GM23248 (cell line): ENCODE results near the gene HOXB5. TPM values are rescaled to one million over a fixed set of nuclear protein-coding genes. Genes with fewer than 3 reads are reported as not detected.

Experiments
- DNase-seq: peaks from one replicate; pipeline ENCODE4 v3.0.0-alpha.2; 2015
- H2AFZ ChIP-seq: fragments of 200-600 bp; sonication (generic); 2 replicates; pipeline ENCODE4 v1.6.1; 2016; ENCODE audit warnings: antibody characterized with exemption
- H3F3A ChIP-seq: fragments of 200-600 bp; sonication (generic); 2 replicates; pipeline ENCODE4 v1.6.1; 2016; ENCODE audit warnings: mild to moderate bottlenecking, antibody characterized with exemption, mixed run types; ENCODE audit not compliant: insufficient read depth
- H3K27ac ChIP-seq: fragments of 200-600 bp; sonication (generic); 2 replicates; pipeline ENCODE4 v1.5.1; 2016; ENCODE audit warnings: mild to moderate bottlenecking
- H3K27me3 ChIP-seq: fragments of 200-600 bp; sonication (generic); replicated peaks from 2 replicates; pipeline ENCODE4 v1.6.1; 2016; ENCODE audit warnings: mild to moderate bottlenecking; ENCODE audit not compliant: insufficient read depth
- H3K36me3 ChIP-seq: fragments of 200-600 bp; sonication (generic); 2 replicates; pipeline ENCODE4 v1.6.1; 2016; ENCODE audit warnings: low read depth, mild to moderate bottlenecking
- H3K4me1 ChIP-seq: fragments of 200-600 bp; sonication (generic); 2 replicates; pipeline ENCODE4 v1.6.1; 2016; ENCODE audit warnings: mild to moderate bottlenecking; ENCODE audit not compliant: insufficient read depth
- H3K4me2 ChIP-seq: fragments of 200-600 bp; sonication (generic); one replicate; pipeline ENCODE4 v1.6.1; 2016; ENCODE audit warnings: mild to moderate bottlenecking; ENCODE audit not compliant: unreplicated experiment
- H3K4me3 ChIP-seq: fragments of 200-600 bp; sonication (generic); 2 replicates; pipeline ENCODE4 v1.5.1; 2016; ENCODE audit warnings: mild to moderate bottlenecking
- H3K79me2 ChIP-seq: fragments of 200-600 bp; sonication (generic); 2 replicates; pipeline ENCODE4 v1.6.1; 2016; ENCODE audit warnings: mild to moderate bottlenecking; ENCODE audit not compliant: insufficient read depth
- H3K9ac ChIP-seq: fragments of 200-600 bp; sonication (generic); 2 replicates; pipeline ENCODE4 v1.6.1; 2016; ENCODE audit warnings: mild to moderate bottlenecking
- H3K9me2 ChIP-seq: fragments of 200-600 bp; sonication (generic); 2 replicates; pipeline ENCODE4 v1.6.1; 2016; ENCODE audit warnings: mixed run types, mild to moderate bottlenecking, moderate library complexity; ENCODE audit not compliant: insufficient read depth
- H3K9me3 ChIP-seq: fragments of 200-600 bp; sonication (generic); one replicate; pipeline ENCODE4 v1.6.1; 2017; ENCODE audit warnings: low read depth
- H4K20me1 ChIP-seq: fragments of 200-600 bp; sonication (generic); 2 replicates; pipeline ENCODE4 v1.6.0; 2016; ENCODE audit not compliant: insufficient read depth
- EZH2 ChIP-seq: fragments of 200-600 bp; sonication (generic); IDR thresholded peaks from 2 replicates; pipeline ENCODE4 v1.6.1; 2018; ENCODE audit warnings: antibody characterized with exemption, mild to moderate bottlenecking; ENCODE audit not compliant: insufficient read depth, poor library complexity, severe bottlenecking
- EZH2phosphoT487 ChIP-seq: fragments of 200-600 bp; sonication (generic); IDR thresholded peaks from 2 replicates; pipeline ENCODE4 v1.6.1; 2018; ENCODE audit warnings: antibody characterized with exemption, moderate library complexity, mild to moderate bottlenecking, low read depth; ENCODE audit not compliant: insufficient read depth
- WGBS, 2 experiments: methylation state at CpG; one replicate each; pipeline ENCODE4 v1.1.6; 2015 to 2017; ENCODE audit warnings: low lambda C conversion rate in 2 of 2, low coverage in 1 of 2; ENCODE audit errors: missing lambda C conversion rate in 2 of 2; 5-methylcytosine and 5-hydroxymethylcytosine counted together
- in situ Hi-C: fragments of 300-500 bp; cut with MboI; formaldehyde crosslinking; loops from 2 replicates; pipeline ENCODE4 v1.15.0; 2020
- microRNA counts: library from miRNA; unstranded; fragments of <30 nt; microRNA quantifications from one replicate; lab custom pipeline; 2016
- microRNA-seq: library from miRNA; unstranded; fragments of <30 nt; microRNA quantifications from one replicate; pipeline ENCODE4, GENCODE V29; 2016; ENCODE audit warnings: borderline number of aligned reads
- polyA plus RNA-seq: library from polyadenylated mRNA; unstranded; fragments of >200 nt; fragmentation: Nextera tagmentation; extraction: Ambion mirVana; gene quantifications from 2 replicates; pipeline ENCODE4 v1.2.1, GENCODE V29; 2016
- small RNA-seq: library from RNA; depleted of rRNA; stranded (forward); fragments of <200 nt; gene quantifications from one replicate; pipeline ENCODE3, GENCODE V24; 2014; ENCODE audit warnings: low read depth, low replicate concordance
- total RNA-seq: library from RNA; depleted of rRNA; stranded (reverse); fragments of >200 nt; shearing (Covaris generic); gene quantifications from 2 replicates; pipeline ENCODE4 v1.2.3, GENCODE V29; 2014; rRNA removed

The HOXB5 gene
- total and polyA plus RNA-seq, 2 experiments from 2014 or later = 0.22 to 2.0 TPM

GRCh38 chr17:48542698-48543106, 50.9 kb downstream of the HOXB5 start:
- H3K4me1 ChIP-seq = peaks cover 48% of the 10 kb centered on the region

GRCh38 chr17:48542114-48542656, 51.4 kb downstream of the HOXB5 start:
- peaks cover 69% of the 10 kb centered on the region for H3K79me2 ChIP-seq
- peak; percentile 63 for DNase-seq
- no peaks in the 10 kb centered on the region for H3K9me3 ChIP-seq
- peak overlapping the region; percentile 95 for H3K4me3 ChIP-seq
- no peaks in the 10 kb centered on the region for H3K27me3 ChIP-seq
- peak overlapping the region; percentile 83 for H2AFZ ChIP-seq
- in situ Hi-C loops = no loop called here
- no peaks in the 10 kb centered on the region for H3K9me2 ChIP-seq
- peak overlapping the region; percentile 93 for H3K4me2 ChIP-seq
- TF ChIP-seq EZH2 (no peak), EZH2phosphoT487 (no peak)
- WGBS, 2 experiments = 2% methylated on average over 27 of the region's 27 CpGs
- no peaks in the 10 kb centered on the region for H4K20me1 ChIP-seq
- H3F3A ChIP-seq = peaks cover 47% of the 10 kb centered on the region
- peak overlapping the region; percentile 99 for H3K9ac ChIP-seq
- H3K27ac ChIP-seq = peak overlapping the region; percentile 96
- no peaks in the 10 kb centered on the region for H3K36me3 ChIP-seq
- peaks cover 43% of the 10 kb centered on the region for H3K4me1 ChIP-seq

More at GRCh38 chr17:48542698-48543106, 50.9 kb downstream of the HOXB5 start:
- H3F3A ChIP-seq = peaks cover 53% of the 10 kb centered on the region
- no peak overlapping the region for H2AFZ ChIP-seq
- H3K4me2 ChIP-seq = peak overlapping the region; percentile 93
- TF ChIP-seq EZH2phosphoT487 (peak; percentile 22; the same call in 1 of the 2 replicates), EZH2 (no peak)
- H3K79me2 ChIP-seq = peaks cover 69% of the 10 kb centered on the region
- H4K20me1 ChIP-seq = no peaks in the 10 kb centered on the region
- H3K9ac ChIP-seq = peak overlapping the region; percentile 99
- DNase-seq = no peak
- no peaks in the 10 kb centered on the region for H3K9me3 ChIP-seq
- H3K27me3 ChIP-seq = no peaks in the 10 kb centered on the region
- 0 to 1% methylated on average over 12 of the region's 12 CpGs for WGBS, 2 experiments
- in situ Hi-C loops = no loop called here
- peak overlapping the region; percentile 95 for H3K4me3 ChIP-seq
- peak overlapping the region; percentile 96 for H3K27ac ChIP-seq
- H3K9me2 ChIP-seq = no peaks in the 10 kb centered on the region
- H3K36me3 ChIP-seq = no peaks in the 10 kb centered on the region

GRCh38 chr17:48541577-48542113, 51.9 kb downstream of the HOXB5 start:
- TF ChIP-seq EZH2 = no peak
- TF ChIP-seq EZH2phosphoT487 = no peak
- WGBS, 2 experiments = 0 to 3% methylated on average over 25 to 36 of the region's 36 CpGs
- in situ Hi-C loops = no loop called here
- no peaks in the 10 kb centered on the region for H3K9me2 ChIP-seq
- H4K20me1 ChIP-seq = no peaks in the 10 kb centered on the region
- DNase-seq = peak; percentile 88
- H3K79me2 ChIP-seq = peaks cover 69% of the 10 kb centered on the region
- H3K4me1 ChIP-seq = peaks cover 40% of the 10 kb centered on the region
- peaks cover 42% of the 10 kb centered on the region for H3F3A ChIP-seq
- peak overlapping the region; percentile 83 for H2AFZ ChIP-seq
- no peaks in the 10 kb centered on the region for H3K9me3 ChIP-seq
- H3K36me3 ChIP-seq = no peaks in the 10 kb centered on the region
- H3K27ac ChIP-seq = peak overlapping the region; percentile 96
- H3K4me3 ChIP-seq = peak overlapping the region; percentile 95
- H3K9ac ChIP-seq = peak overlapping the region; percentile 99
- no peaks in the 10 kb centered on the region for H3K27me3 ChIP-seq
- H3K4me2 ChIP-seq = peak overlapping the region; percentile 93

MicroRNAs within 50 kb of the gene (microRNA counts, 767-probe panel; counts per million panel counts)
- 6,041 counts per million, percentile 92 among the panel's probes with 10 or more counts for microRNA hsa-miR-10a-5p (lab: Ali Mortazavi, UCI)

Small RNA genes within 50 kb of the gene (microRNA-seq; reads per million reads assigned to microRNA genes)
- not detected for gene MIR196A1

Small RNA genes within 50 kb of the gene (small RNA-seq; reads per million reads assigned to genes)
- gene MIR196A1 = not detected

Other genes starting within 250 kb of the HOXB5 start
- not detected in 2 replicates for gene SKAP1, start 163.6 kb downstream of the HOXB5 start, total RNA-seq
- gene SKAP1, start 163.6 kb downstream of the HOXB5 start, polyA plus RNA-seq = not detected in 2 replicates
- gene HOXB1, start 62.8 kb downstream of the HOXB5 start, total RNA-seq = not detected in 2 replicates
- not detected in 2 replicates for gene HOXB1, start 62.8 kb downstream of the HOXB5 start, polyA plus RNA-seq
- 9.6 and 12.1 TPM in 2 replicates for gene HOXB2, start 48.7 kb downstream of the HOXB5 start, total RNA-seq
- gene HOXB2, start 48.7 kb downstream of the HOXB5 start, polyA plus RNA-seq = 25.3 and 27.4 TPM in 2 replicates
- gene HOXB4, start 15.4 kb downstream of the HOXB5 start, total RNA-seq = 2.2 and 3.3 TPM in 2 replicates
- gene HOXB4, start 15.4 kb downstream of the HOXB5 start, polyA plus RNA-seq = 0.54 and 1.2 TPM in 2 replicates
- 1.9 and 4.8 TPM in 2 replicates for gene HOXB3, start 3.5 kb downstream of the HOXB5 start, total RNA-seq
- 1.9 and 2.4 TPM in 2 replicates for gene HOXB3, start 3.5 kb downstream of the HOXB5 start, polyA plus RNA-seq
- gene HOXB6, start 11.2 kb upstream of the HOXB5 start, total RNA-seq = 3.8 and 7.5 TPM in 2 replicates
- gene HOXB6, start 11.2 kb upstream of the HOXB5 start, polyA plus RNA-seq = 6.2 and 6.6 TPM in 2 replicates
- 7.1 and 11.1 TPM in 2 replicates for gene HOXB7, start 17.2 kb upstream of the HOXB5 start, total RNA-seq
- 18.9 and 19.4 TPM in 2 replicates for gene HOXB7, start 17.2 kb upstream of the HOXB5 start, polyA plus RNA-seq
- gene HOXB8, start 21.5 kb upstream of the HOXB5 start, total RNA-seq = not detected in 2 replicates
- gene HOXB8, start 21.5 kb upstream of the HOXB5 start, polyA plus RNA-seq = not detected in 2 replicates
- not detected in 2 replicates for gene HOXB9, start 32.6 kb upstream of the HOXB5 start, total RNA-seq
- gene HOXB9, start 32.6 kb upstream of the HOXB5 start, polyA plus RNA-seq = not detected in 2 replicates
- not detected in 2 replicates for gene PRAC1, start 128.7 kb upstream of the HOXB5 start, total RNA-seq
- gene PRAC1, start 128.7 kb upstream of the HOXB5 start, polyA plus RNA-seq = not detected in 2 replicates
- not detected in 2 replicates for gene PRAC2, start 129.4 kb upstream of the HOXB5 start, total RNA-seq
- not detected in 2 replicates for gene PRAC2, start 129.4 kb upstream of the HOXB5 start, polyA plus RNA-seq
- not detected in 2 replicates for gene HOXB13, start 135.0 kb upstream of the HOXB5 start, total RNA-seq
- not detected in 2 replicates for gene HOXB13, start 135.0 kb upstream of the HOXB5 start, polyA plus RNA-seq
- gene TTLL6, start 223.4 kb upstream of the HOXB5 start, total RNA-seq = not detected in 2 replicates
- not detected in 2 replicates for gene TTLL6, start 223.4 kb upstream of the HOXB5 start, polyA plus RNA-seq
- gene CALCOCO2, start 237.3 kb upstream of the HOXB5 start, total RNA-seq = 40.9 and 60.6 TPM in 2 replicates
- gene CALCOCO2, start 237.3 kb upstream of the HOXB5 start, polyA plus RNA-seq = 92.4 and 101 TPM in 2 replicates